HG03064 (cell line): ENCODE data around the gene GBX2.
"Not testable (repeated sequence)": the region's sequence is repeated elsewhere in the genome, so short reads cannot be mapped to it uniquely, and the experiment has no call there.

ENCODE experiments used
- ATAC-seq: cut with Tn5 transposase; IDR thresholded peaks from one replicate; pipeline ENCODE4 v1.9.1; 2021; ENCODE audit warnings: low read depth; ENCODE audit not compliant: unreplicated experiment

Gene GBX2

DNA sequence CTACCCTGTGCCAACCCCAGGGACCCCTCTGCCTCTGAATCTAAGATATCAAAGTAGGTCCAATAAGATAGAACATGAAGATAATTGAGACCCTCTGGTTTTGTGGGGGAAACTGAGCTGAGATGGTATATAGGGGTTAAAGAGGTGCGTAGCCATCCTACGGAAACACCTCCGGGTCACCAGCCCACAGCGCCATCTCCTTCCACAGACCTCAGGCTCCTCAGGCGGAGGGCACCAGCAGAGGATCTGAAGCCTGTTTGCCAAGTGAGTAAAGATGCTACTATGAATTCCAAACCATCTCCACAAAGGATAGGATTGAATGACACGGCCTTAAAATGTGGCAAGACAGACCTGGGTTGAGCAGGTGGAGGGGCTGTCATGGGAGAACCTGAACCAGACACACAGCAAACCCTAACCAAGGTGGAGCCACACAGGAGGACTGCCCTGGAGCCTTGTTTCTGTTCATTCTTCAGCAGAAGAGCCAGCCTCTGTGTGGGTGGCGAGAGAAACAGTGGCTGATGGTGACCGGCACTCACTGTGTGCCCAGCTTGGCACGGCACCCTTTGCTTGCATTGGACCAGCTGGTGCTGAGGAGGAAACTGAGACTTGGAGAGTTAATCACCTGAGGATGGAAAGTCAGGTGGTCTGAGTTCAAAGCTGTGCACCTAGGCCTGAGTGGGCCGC is 10.2 kb downstream of the GBX2 start:
- ATAC-seq: no peak

DNA sequence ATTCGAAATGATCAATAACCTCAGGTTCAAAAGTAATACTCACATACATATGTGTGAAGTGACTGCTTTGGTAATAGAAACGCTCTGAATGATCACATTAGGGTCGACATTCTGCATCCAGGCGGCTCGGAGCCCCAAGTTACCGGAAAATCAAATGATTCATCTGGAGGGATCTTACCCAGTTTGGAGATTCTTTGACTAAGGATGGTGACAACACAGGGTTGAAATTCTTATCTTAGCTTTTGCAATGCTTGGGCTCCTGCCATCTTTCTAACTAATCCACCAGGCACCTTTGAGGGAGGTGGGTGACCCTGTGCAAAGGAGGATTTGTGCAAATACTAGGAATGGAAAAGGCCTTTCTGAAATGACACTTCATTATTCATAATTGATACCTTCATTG is 10.8 kb downstream of the GBX2 start:
- no peak for ATAC-seq

GRCh38 chr2:236156860-236157194 is 11.4 kb downstream of the GBX2 start:
- no peak for ATAC-seq

- ATAC-seq: no peak
These were observed 11.9 kb downstream of the GBX2 start for GRCh38 chr2:236156095-236156859.

- ATAC-seq: no peak
These were observed 12.8 kb downstream of the GBX2 start for GRCh38 chr2:236155406-236155805.

GRCh38 chr2:236146436-236146835 is 21.8 kb downstream of the GBX2 start:
- no peak for ATAC-seq

- no peak for ATAC-seq
These were observed 24.4 kb downstream of the GBX2 start for GRCh38 chr2:236143811-236144210.

DNA sequence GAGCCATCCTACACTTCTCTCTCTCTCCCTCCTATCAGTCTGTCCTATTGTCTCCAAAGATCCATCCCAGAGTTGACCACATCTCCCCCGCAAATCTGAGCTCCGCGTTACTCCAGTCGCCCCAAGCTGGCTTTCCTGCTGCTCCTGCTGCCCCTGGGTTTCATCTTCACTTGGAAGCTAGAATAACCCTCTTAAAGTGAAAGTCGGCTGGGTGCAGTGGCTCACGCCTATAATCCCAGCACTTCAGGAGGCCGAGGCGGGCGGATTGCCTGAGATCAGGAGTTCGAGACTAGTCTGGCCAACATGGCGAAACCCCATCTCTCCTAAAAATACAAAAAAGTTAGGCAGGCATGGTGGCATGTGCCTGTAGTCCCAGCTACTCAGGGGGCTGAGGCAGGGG is 26.6 kb downstream of the GBX2 start:
- ATAC-seq: not testable (repeated sequence)

- no peak for ATAC-seq
These were observed 31.1 kb downstream of the GBX2 start for GRCh38 chr2:236137066-236137465.

DNA sequence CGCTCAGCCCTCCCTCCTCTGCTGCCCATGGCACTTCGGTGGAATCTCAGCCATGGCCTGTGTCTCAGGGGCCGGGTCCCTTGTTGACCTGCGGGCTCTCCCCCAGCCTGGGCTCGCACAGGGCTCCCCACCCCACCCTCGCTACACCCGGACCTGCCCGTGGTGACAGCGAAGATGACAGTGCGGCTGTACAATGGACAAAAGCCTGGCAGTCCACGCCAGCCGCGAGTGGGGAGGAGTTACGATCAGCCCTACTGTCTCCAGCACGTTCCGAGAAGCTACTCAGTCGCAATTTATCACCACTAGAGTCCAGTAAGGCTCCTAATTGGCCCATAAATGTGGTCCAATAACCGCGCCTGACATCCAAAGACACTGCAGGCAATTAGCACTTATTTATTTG is 31.6 kb downstream of the GBX2 start:
- ATAC-seq: no peak

DNA sequence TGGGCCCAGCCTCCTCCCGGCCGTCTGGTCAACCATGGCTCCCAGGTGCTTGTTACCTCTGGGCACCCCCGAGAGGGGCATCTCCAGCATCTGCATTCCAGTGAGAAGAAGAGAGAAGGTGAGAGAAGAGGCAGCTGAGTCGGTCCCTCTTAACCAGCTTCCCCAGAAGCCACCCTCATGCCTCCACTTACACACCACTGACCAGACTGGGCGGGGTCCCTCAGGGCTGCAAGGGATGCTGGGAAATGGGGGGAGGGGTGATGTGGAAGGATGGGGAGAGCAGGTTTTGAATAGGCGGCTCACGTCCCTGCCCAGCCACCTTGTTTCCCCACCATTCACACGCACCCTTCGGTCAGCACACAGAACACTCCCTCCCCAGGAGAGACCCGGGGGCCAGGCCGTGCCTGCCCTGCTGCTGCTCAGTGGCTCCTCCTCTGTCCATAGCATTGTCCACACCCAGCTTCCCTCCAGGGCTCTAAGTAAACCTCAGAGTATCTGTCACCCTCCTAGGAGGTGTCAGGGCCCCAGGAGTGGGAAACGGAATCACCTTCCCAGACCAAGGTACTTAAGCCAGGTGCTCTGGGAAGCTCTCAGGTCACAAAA is 34.7 kb downstream of the GBX2 start:
- ATAC-seq: no peak

DNA sequence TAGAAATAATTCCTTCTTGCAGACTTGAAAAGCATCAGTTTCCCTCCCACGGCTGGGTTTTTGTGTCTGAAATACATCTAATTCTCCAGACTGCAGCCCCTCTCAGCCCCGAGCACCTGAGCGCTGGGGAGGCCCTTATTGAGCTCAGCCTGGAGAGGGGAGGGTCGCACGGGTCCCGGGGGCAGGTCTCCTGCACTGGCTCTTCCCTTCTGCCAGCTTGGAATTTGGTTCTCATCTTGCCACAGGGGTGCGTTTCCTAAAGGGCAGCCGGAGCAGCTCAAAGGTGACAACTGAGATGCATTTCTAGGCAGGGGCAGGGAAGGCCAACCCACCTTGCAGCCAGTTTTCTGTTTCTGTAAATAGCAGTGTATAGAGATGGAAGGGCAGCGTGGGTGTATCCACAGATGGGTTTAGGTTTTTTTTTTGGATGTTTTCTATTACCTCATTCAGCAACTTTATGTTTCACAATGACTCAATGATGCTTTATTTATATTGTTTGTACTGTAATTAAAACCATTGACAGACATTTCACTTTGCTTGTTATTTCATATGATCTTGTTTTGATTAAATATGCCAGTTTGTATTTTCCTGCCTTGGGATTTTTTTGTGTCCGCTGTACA is 37.0 kb downstream of the GBX2 start:
- no peak for ATAC-seq

DNA sequence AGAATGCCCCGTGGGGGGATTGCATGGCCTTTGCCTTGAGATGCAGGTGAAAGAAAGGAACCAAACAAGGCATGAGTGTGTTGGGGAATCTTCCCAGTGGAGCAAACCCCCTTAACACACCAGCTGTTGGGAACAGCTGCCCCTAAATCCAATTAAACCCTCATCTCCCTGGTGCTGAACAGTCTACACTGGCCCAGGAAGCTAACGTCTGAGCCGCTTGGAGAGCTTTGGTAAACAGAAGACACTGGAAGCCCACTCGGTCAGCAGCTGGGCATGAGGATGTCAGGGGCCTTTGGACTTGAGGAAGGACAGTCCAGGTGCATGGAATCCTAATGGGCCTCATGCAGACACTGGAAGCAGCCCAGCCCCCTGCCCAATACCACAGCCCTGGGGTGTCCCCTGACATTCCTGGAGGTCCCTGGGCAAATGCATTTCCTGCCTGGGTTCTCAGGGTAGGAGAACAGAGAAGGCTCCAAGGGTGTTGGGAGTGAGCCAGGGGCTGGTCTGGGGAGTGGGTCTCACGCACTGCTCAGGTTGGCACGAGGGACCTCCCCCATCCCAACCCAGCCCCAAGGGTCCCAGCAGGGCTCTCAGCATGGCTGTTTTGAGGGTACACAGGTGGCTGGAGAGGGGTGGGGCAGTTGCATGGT is 37.7 kb downstream of the GBX2 start:
- no peak for ATAC-seq

DNA sequence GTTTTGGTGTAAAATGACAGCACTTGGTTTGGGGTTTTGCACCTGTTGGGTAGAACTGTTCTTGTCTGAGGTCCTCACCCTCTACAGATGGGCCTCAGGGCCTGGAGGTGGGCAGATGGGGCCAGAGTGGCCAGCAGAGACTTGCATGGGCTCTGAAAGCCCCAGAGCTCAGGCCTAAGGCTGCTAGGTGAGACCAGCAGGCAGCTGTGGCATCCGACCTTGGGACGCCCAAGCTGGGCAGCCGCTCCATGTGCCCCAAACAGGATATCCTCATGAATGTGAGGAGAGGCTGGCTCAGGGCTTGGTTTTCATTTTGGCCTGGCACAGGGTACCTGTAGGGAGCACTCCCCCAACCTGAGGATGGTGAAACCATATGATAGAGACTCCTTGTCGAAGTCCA is 38.3 kb downstream of the GBX2 start:
- no peak for ATAC-seq

DNA sequence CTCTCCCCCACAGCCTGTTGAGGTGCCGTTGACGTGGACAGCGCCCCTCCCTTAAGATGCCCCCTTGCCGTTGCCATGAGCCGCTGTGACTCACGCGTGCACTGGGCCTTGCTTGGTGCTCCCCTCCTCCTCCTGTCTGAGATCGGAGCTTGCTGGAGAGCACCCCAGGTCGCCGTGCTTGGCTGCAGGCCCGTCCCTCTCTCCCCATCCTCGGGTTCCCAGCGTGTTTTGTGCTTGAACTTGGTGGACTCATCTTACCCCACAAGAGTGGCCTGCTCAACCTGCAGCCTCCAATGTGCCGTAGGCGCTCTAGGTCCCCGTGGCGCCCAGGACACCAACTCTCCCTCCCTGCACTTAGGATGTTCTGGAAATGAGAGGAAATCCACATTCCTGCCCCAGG is 39.9 kb downstream of the GBX2 start:
- ATAC-seq: no peak

DNA sequence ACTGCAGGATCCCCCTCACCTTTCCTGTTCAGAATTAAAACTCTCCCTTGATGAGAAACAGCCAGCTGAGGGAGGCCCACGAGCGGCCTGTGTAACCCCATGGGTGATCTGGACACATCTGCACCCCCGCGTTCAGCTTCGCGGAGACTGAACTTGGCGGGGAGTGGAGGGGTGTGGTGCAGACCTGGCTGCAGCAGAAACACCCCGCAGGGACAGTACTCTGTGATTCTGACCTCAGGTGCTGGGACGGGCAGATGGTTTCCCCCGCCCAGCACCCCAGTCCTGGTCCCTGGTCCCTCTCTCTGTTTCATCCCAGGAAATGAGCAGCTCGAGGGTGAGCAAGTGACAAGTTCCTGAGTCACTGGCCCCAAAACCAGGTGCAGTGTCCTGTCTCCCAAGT is 41.2 kb downstream of the GBX2 start:
- no peak for ATAC-seq

DNA sequence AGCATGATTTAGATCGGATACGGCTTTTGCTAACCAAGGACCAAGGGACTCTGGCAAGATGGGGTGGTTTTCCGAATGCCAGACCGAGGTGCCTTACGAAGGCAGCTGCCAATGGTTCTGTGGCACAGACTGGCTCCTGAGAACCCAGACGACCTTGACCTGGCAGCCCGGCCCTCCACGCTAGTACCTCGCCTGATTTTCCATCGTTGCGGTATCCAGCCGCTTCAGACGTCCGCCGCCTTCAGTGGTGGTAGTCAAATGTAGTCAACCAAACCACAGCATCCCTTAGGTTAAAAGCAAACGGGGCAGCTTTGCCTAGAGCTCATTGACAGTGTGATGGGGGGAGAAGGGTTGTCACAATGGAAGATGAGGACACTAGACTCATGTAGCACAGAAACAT is 42.6 kb downstream of the GBX2 start:
- ATAC-seq: no peak

- no peak for ATAC-seq
These were observed 43.8 kb downstream of the GBX2 start for GRCh38 chr2:236124182-236124893.

DNA sequence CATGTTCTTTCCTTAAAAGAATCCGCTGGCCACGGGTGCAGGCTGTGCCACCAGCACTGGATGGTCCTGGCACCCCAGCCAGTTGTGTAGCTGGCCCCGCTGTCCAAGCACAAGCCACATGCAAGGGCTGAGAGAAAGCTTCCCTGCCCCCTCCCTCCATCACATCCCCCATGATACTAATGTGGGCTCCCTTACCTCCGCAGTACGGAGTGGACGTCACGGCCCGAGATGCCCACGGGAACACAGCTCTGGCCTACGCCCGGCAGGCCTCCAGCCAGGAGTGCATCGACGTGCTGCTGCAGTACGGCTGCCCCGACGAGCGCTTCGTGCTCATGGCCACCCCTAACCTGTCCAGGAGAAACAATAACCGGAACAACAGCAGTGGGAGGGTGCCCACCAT is 44.5 kb downstream of the GBX2 start:
- ATAC-seq: no peak

- no peak for ATAC-seq
These were observed 46.0 kb downstream of the GBX2 start for GRCh38 chr2:236122236-236122635.
